Activated CD4-positive, alpha-beta T cell treated with anti-CD3 and anti-CD28 coated beads, Interleukin-2, amount 10 ng/mL, durations not matched to agents 7 days and 5 days (primary cell): ENCODE data around the gene TBC1D14. TPM values are rescaled to one million over a fixed set of nuclear protein-coding genes. Genes with fewer than 3 reads are reported as not detected.

ENCODE experiments used
- CTCF ChIA-PET: fragments of 350-600 bp; sonication (Branson Sonifier 250); formaldehyde crosslinking; loops from one replicate; lab custom pipeline; 2021; ENCODE audit warnings: antibody characterized with exemption; lab: Charles Lee
- POLR2A ChIA-PET: fragments of 350-600 bp; sonication (Branson Sonifier 250); formaldehyde crosslinking; loops from one replicate; lab custom pipeline; 2021; ENCODE audit warnings: antibody characterized with exemption; lab: Charles Lee
- DNase-seq: peaks from one replicate; pipeline ENCODE4 v3.0.0-alpha.2; 2020
- H3K27ac Mint-ChIP-seq: one replicate; pipeline ENCODE4 v1.8.0; 2021; ENCODE audit warnings: mild to moderate bottlenecking, moderate library complexity, mixed read lengths
- H3K27me3 Mint-ChIP-seq: one replicate; pipeline ENCODE4 v1.8.0; 2021; ENCODE audit warnings: mixed read lengths
- H3K36me3 Mint-ChIP-seq: one replicate; pipeline ENCODE4 v1.8.0; 2021; ENCODE audit warnings: low read depth, mixed read lengths
- H3K4me1 Mint-ChIP-seq: one replicate; pipeline ENCODE4 v1.8.0; 2021; ENCODE audit warnings: mixed read lengths
- H3K4me3 Mint-ChIP-seq: one replicate; pipeline ENCODE4 v1.8.0; 2021; ENCODE audit warnings: mild to moderate bottlenecking, moderate library complexity, mixed read lengths
- H3K9me3 Mint-ChIP-seq: one replicate; pipeline ENCODE4 v1.8.0; 2021; ENCODE audit warnings: mixed read lengths
- total RNA-seq, 2 experiments: library from RNA; stranded (reverse); gene quantifications; one replicate each; pipeline ENCODE4 v1.2.3, GENCODE V29; 2021

Gene TBC1D14
- total RNA-seq, 2 experiments from 2014 or later, result 50.1 to 50.2 TPM

GRCh38 chr4:7005571-7005970 lies 95.9 kb downstream of the TBC1D14 start:
- no peak overlapping the region for H3K4me3 Mint-ChIP-seq
- POLR2A ChIA-PET, result no interaction called here
- H3K27ac Mint-ChIP-seq, result no peak overlapping the region
- peaks cover 10% of the 10 kb centered on the region for H3K4me1 Mint-ChIP-seq
- H3K36me3 Mint-ChIP-seq, result peaks cover 62% of the 10 kb centered on the region
- no peak for DNase-seq
- CTCF ChIA-PET, result interaction anchor here (1.5 kb wide), 1 partner anchor 10 kb away, joined by 4 read pairs; no protein-coding TSS in a partner anchor
- no peaks in the 10 kb centered on the region for H3K27me3 Mint-ChIP-seq
- no peaks in the 10 kb centered on the region for H3K9me3 Mint-ChIP-seq

- Mint-ChIP-seq H3K9me3 (no peaks in the 10 kb centered on the region), H3K4me3 (no peak overlapping the region), H3K27ac (no peak overlapping the region), H3K36me3 (peaks cover 61% of the 10 kb centered on the region), H3K4me1 (peaks cover 5% of the 10 kb centered on the region), H3K27me3 (no peaks in the 10 kb centered on the region)
- ChIA-PET CTCF (no interaction called here), POLR2A (no interaction called here)
- no peak for DNase-seq
Observed at GRCh38 chr4:7006411-7006810, 96.8 kb downstream of the TBC1D14 start.

GRCh38 chr4:7007142-7007907 lies 97.7 kb downstream of the TBC1D14 start:
- Mint-ChIP-seq H3K36me3 (peaks cover 57% of the 10 kb centered on the region), H3K4me3 (no peak overlapping the region)
- POLR2A ChIA-PET, result no interaction called here

GRCh38 chr4:7007944-7008343 lies 98.3 kb downstream of the TBC1D14 start:
- no peak overlapping the region for H3K4me3 Mint-ChIP-seq
- POLR2A ChIA-PET, result no interaction called here
- no peak for DNase-seq
- H3K9me3 Mint-ChIP-seq, result no peaks in the 10 kb centered on the region
- H3K36me3 Mint-ChIP-seq, result peaks cover 54% of the 10 kb centered on the region
- H3K27me3 Mint-ChIP-seq, result no peaks in the 10 kb centered on the region
- no peak overlapping the region for H3K27ac Mint-ChIP-seq
- CTCF ChIA-PET, result interaction anchor here (0.9 to 2.7 kb wide), 2 partner anchors 9 to 35 kb away, joined by 4 to 8 read pairs; partner anchors contain the start of gene TADA2B
- H3K4me1 Mint-ChIP-seq, result peaks cover 8% of the 10 kb centered on the region

More at GRCh38 chr4:7007142-7007907, 97.7 kb downstream of the TBC1D14 start:
- CTCF ChIA-PET, result interaction anchor here (2.7 kb wide), 1 partner anchor 36 kb away, joined by 8 read pairs; the partner anchor contains the start of gene TADA2B
- no peaks in the 10 kb centered on the region for H3K9me3 Mint-ChIP-seq
- DNase-seq, result no peak
- no peaks in the 10 kb centered on the region for H3K27me3 Mint-ChIP-seq
- H3K4me1 Mint-ChIP-seq, result peaks cover 4% of the 10 kb centered on the region
- peak overlapping the region; percentile 54 for H3K27ac Mint-ChIP-seq

GRCh38 chr4:7009564-7009963 lies 99.9 kb downstream of the TBC1D14 start:
- ChIA-PET CTCF (interaction anchor here (1.2 to 2.7 kb wide), 2 partner anchors 19 to 33 kb away, joined by 3 to 8 read pairs; partner anchors contain the start of gene TADA2B), POLR2A (no interaction called here)
- H3K27ac Mint-ChIP-seq, result no peak overlapping the region
- H3K9me3 Mint-ChIP-seq, result no peaks in the 10 kb centered on the region
- DNase-seq, result no peak
- H3K4me1 Mint-ChIP-seq, result peaks cover 20% of the 10 kb centered on the region
- peaks cover 58% of the 10 kb centered on the region for H3K36me3 Mint-ChIP-seq
- H3K4me3 Mint-ChIP-seq, result no peak overlapping the region
- H3K27me3 Mint-ChIP-seq, result no peaks in the 10 kb centered on the region

GRCh38 chr4:7013175-7013574 lies 103.5 kb downstream of the TBC1D14 start:
- Mint-ChIP-seq H3K4me1 (peaks cover 16% of the 10 kb centered on the region), H3K36me3 (peaks cover 51% of the 10 kb centered on the region), H3K4me3 (no peak overlapping the region), H3K27me3 (no peaks in the 10 kb centered on the region), H3K9me3 (no peaks in the 10 kb centered on the region), H3K27ac (no peak overlapping the region)
- ChIA-PET CTCF (interaction anchor here (0.9 to 3.9 kb wide), 3 partner anchors 16 to 32 kb away, joined by 4 to 10 read pairs (median 4); partner anchors contain the start of gene TADA2B), POLR2A (no interaction called here)
- no peak for DNase-seq

- Mint-ChIP-seq H3K4me1 (peaks cover 16% of the 10 kb centered on the region), H3K27ac (no peak overlapping the region), H3K9me3 (no peaks in the 10 kb centered on the region), H3K27me3 (no peaks in the 10 kb centered on the region), H3K4me3 (no peak overlapping the region), H3K36me3 (peaks cover 42% of the 10 kb centered on the region)
- ChIA-PET CTCF (interaction anchor here (1.0 to 3.9 kb wide), 3 partner anchors 16 to 28 kb away, joined by 3 to 10 read pairs (median 3); partner anchors contain the start of gene TADA2B), POLR2A (no interaction called here)
- DNase-seq, result no peak
Observed at GRCh38 chr4:7014815-7015214, 105.2 kb downstream of the TBC1D14 start.

GRCh38 chr4:7015383-7016035 lies 105.9 kb downstream of the TBC1D14 start:
- H3K27me3 Mint-ChIP-seq, result no peaks in the 10 kb centered on the region
- POLR2A ChIA-PET, result no interaction called here

GRCh38 chr4:7016086-7016485 lies 106.5 kb downstream of the TBC1D14 start:
- peaks cover 32% of the 10 kb centered on the region for H3K36me3 Mint-ChIP-seq
- no peaks in the 10 kb centered on the region for H3K9me3 Mint-ChIP-seq
- no peaks in the 10 kb centered on the region for H3K27me3 Mint-ChIP-seq
- H3K27ac Mint-ChIP-seq, result no peak overlapping the region
- H3K4me3 Mint-ChIP-seq, result no peak overlapping the region
- H3K4me1 Mint-ChIP-seq, result peaks cover 16% of the 10 kb centered on the region
- DNase-seq, result no peak
- POLR2A ChIA-PET, result no interaction called here
- CTCF ChIA-PET, result interaction anchor here (1.0 to 3.9 kb wide), 3 partner anchors 11 to 27 kb away, joined by 3 to 10 read pairs (median 4); partner anchors contain the start of gene TADA2B

More at GRCh38 chr4:7015383-7016035, 105.9 kb downstream of the TBC1D14 start:
- peaks cover 16% of the 10 kb centered on the region for H3K4me1 Mint-ChIP-seq
- H3K4me3 Mint-ChIP-seq, result no peak overlapping the region
- H3K36me3 Mint-ChIP-seq, result peaks cover 36% of the 10 kb centered on the region
- CTCF ChIA-PET, result interaction anchor here (1.0 to 3.9 kb wide), 5 partner anchors 10 to 27 kb away, joined by 3 to 10 read pairs (median 3); partner anchors contain the start of gene TADA2B
- DNase-seq, result no peak
- no peaks in the 10 kb centered on the region for H3K9me3 Mint-ChIP-seq
- H3K27ac Mint-ChIP-seq, result no peak overlapping the region

- Mint-ChIP-seq H3K4me1 (peaks cover 16% of the 10 kb centered on the region), H3K36me3 (peaks cover 27% of the 10 kb centered on the region), H3K27ac (no peak overlapping the region), H3K4me3 (no peak overlapping the region), H3K9me3 (no peaks in the 10 kb centered on the region), H3K27me3 (no peaks in the 10 kb centered on the region)
- ChIA-PET POLR2A (no interaction called here), CTCF (interaction anchor here (1.0 to 3.9 kb wide), 3 partner anchors 15 to 26 kb away, joined by 3 to 10 read pairs (median 4); partner anchors contain the start of gene TADA2B)
- DNase-seq, result no peak
Observed at GRCh38 chr4:7016512-7016911, 106.9 kb downstream of the TBC1D14 start.

GRCh38 chr4:7017446-7018048 lies 107.9 kb downstream of the TBC1D14 start:
- ChIA-PET CTCF (interaction anchor here (1.0 to 1.6 kb wide), 5 partner anchors 9 to 32 kb away, joined by 3 to 5 read pairs (median 4); partner anchors contain the start of gene TADA2B), POLR2A (no interaction called here)
- Mint-ChIP-seq H3K4me3 (no peak overlapping the region), H3K36me3 (peaks cover 23% of the 10 kb centered on the region), H3K9me3 (no peaks in the 10 kb centered on the region), H3K4me1 (peaks cover 14% of the 10 kb centered on the region), H3K27me3 (no peaks in the 10 kb centered on the region), H3K27ac (no peak overlapping the region)
- DNase-seq, result no peak

- H3K27ac Mint-ChIP-seq, result no peak overlapping the region
- ChIA-PET POLR2A (no interaction called here), CTCF (interaction anchor here (1.4 to 1.6 kb wide), 2 partner anchors 25 to 31 kb away, joined by 3 to 5 read pairs; partner anchors contain the start of gene TADA2B)
- peaks cover 21% of the 10 kb centered on the region for H3K36me3 Mint-ChIP-seq
- H3K27me3 Mint-ChIP-seq, result no peaks in the 10 kb centered on the region
- no peaks in the 10 kb centered on the region for H3K9me3 Mint-ChIP-seq
- no peak for DNase-seq
- H3K4me1 Mint-ChIP-seq, result peaks cover 8% of the 10 kb centered on the region
- no peak overlapping the region for H3K4me3 Mint-ChIP-seq
Observed at GRCh38 chr4:7018281-7018680, 108.7 kb downstream of the TBC1D14 start.
